HPDE6-E6E7 (cell line): Measurements from ENCODE around the gene BMAL1.
A peak's percentile ranks its signal among the peaks of the same experiment; 100 is the strongest.

Source experiments
- DNase-seq: peaks from one replicate; pipeline ENCODE4 v3.0.0; 2011; ENCODE audit warnings: missing footprints; ENCODE audit errors: extremely low spot score

The BMAL1 gene

GRCh38 chr11:13316528-13316961 is 39.0 kb downstream of the BMAL1 start:
- DNase-seq: no peak

- no peak for DNase-seq
These were observed 39.9 kb downstream of the BMAL1 start for GRCh38 chr11:13317293-13318080.

GRCh38 chr11:13318498-13319295 is 41.1 kb downstream of the BMAL1 start:
- no peak for DNase-seq

- DNase-seq: no peak
These were observed 43.1 kb downstream of the BMAL1 start for GRCh38 chr11:13320688-13321087.

GRCh38 chr11:13321431-13321830 is 43.8 kb downstream of the BMAL1 start:
- no peak for DNase-seq

GRCh38 chr11:13324141-13324540 is 46.6 kb downstream of the BMAL1 start:
- DNase-seq: no peak

GRCh38 chr11:13324709-13325108 is 47.1 kb downstream of the BMAL1 start:
- no peak for DNase-seq

GRCh38 chr11:13327421-13327820 is 49.8 kb downstream of the BMAL1 start:
- no peak for DNase-seq

GRCh38 chr11:13328286-13328685 is 50.7 kb downstream of the BMAL1 start:
- no peak for DNase-seq

- DNase-seq: peak; percentile 51
These were observed 52.2 kb downstream of the BMAL1 start for GRCh38 chr11:13329670-13330356.

- DNase-seq: no peak
These were observed 54.5 kb downstream of the BMAL1 start for GRCh38 chr11:13332124-13332523.

- no peak for DNase-seq
These were observed 55.9 kb downstream of the BMAL1 start for GRCh38 chr11:13333456-13333957.

- DNase-seq: no peak
These were observed 56.6 kb downstream of the BMAL1 start for GRCh38 chr11:13334034-13334786.

- DNase-seq: peak; percentile 47
These were observed 57.7 kb downstream of the BMAL1 start for GRCh38 chr11:13335319-13335718.

GRCh38 chr11:13336246-13336878 is 58.8 kb downstream of the BMAL1 start:
- DNase-seq: no peak

GRCh38 chr11:13338019-13338426 is 60.4 kb downstream of the BMAL1 start:
- peak; percentile 17 for DNase-seq

GRCh38 chr11:13338427-13339069 is 61.0 kb downstream of the BMAL1 start:
- DNase-seq: peak; percentile 35

- DNase-seq: peak; percentile 54
These were observed 61.9 kb downstream of the BMAL1 start for GRCh38 chr11:13339195-13340153.

- no peak for DNase-seq
These were observed 63.4 kb downstream of the BMAL1 start for GRCh38 chr11:13341026-13341425.
